SK-MEL-5 (cell line): Measurements from ENCODE around the gene ABCB9. TPM values are rescaled to one million over a fixed set of nuclear protein-coding genes. Genes with fewer than 3 reads are reported as not detected.

Experiments
- small RNA-seq, 2 experiments: library from RNA; depleted of rRNA; stranded (forward); fragments of <200 nt; gene quantifications; one replicate each; pipeline ENCODE3, GENCODE V24; 2014
- total RNA-seq: library from RNA; depleted of rRNA; stranded (reverse); fragments of >200 nt; shearing (Covaris generic); gene quantifications from 2 replicates; pipeline ENCODE4 v1.2.3, GENCODE V29; 2014; rRNA removed

Gene ABCB9
- total RNA-seq, 1 experiment from 2014 or later: 8.3 TPM

Small RNAs within 50 kb of the gene (small RNA-seq; reads per million reads assigned to genes)
- gene ARL6IP4 (0 to 0.05 reads per million in 2 experiments), gene MIR4304 (0 reads per million in 2 experiments)

Other genes starting within 250 kb of the ABCB9 start
- not detected in 2 replicates for gene HCAR3, start 249.7 kb downstream of the ABCB9 start, total RNA-seq
- gene HCAR1, start 235.6 kb downstream of the ABCB9 start, total RNA-seq: not detected in 2 replicates
- gene DENR, start 213.6 kb downstream of the ABCB9 start, total RNA-seq: 59.4 and 63.1 TPM in 2 replicates
- gene CCDC62, start 191.9 kb downstream of the ABCB9 start, total RNA-seq: 1.5 TPM in 2 replicates
- gene HIP1R, start 131.0 kb downstream of the ABCB9 start, total RNA-seq: 30.7 and 52.7 TPM in 2 replicates
- gene VPS37B, start 70.3 kb downstream of the ABCB9 start, total RNA-seq: 39.3 and 42.9 TPM in 2 replicates
- gene OGFOD2, start 8.8 kb upstream of the ABCB9 start, total RNA-seq: 12.2 and 15.0 TPM in 2 replicates
- 128 and 148 TPM in 2 replicates for gene ARL6IP4, start 14.2 kb upstream of the ABCB9 start, total RNA-seq
- 1.2 and 1.7 TPM in 2 replicates for gene PITPNM2, start 184.6 kb upstream of the ABCB9 start, total RNA-seq